ENCODE results near the gene GNAZ.

GRCh38 chr22:23092217-23092955, 22.1 kb downstream of the GNAZ start:
- TF ChIP-seq, protein P1, sequence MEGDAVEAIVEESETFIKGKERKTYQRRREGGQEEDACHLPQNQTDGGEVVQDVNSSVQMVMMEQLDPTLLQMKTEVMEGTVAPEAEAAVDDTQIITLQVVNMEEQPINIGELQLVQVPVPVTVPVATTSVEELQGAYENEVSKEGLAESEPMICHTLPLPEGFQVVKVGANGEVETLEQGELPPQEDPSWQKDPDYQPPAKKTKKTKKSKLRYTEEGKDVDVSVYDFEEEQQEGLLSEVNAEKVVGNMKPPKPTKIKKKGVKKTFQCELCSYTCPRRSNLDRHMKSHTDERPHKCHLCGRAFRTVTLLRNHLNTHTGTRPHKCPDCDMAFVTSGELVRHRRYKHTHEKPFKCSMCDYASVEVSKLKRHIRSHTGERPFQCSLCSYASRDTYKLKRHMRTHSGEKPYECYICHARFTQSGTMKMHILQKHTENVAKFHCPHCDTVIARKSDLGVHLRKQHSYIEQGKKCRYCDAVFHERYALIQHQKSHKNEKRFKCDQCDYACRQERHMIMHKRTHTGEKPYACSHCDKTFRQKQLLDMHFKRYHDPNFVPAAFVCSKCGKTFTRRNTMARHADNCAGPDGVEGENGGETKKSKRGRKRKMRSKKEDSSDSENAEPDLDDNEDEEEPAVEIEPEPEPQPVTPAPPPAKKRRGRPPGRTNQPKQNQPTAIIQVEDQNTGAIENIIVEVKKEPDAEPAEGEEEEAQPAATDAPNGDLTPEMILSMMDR (IDR thresholded peaks at IDR 0.05), result no peak
- TF ChIP-seq POLR2A (IDR thresholded peaks at IDR 0.05), result no peak
